KMS-11 (cell line): ENCODE measurements around the gene RAD51B.

Experiments used
- H2AFZ ChIP-seq: fragments of 200-600 bp; sonication (generic); 2 replicates; pipeline ENCODE4 v1.6.1; 2016; ENCODE audit warnings: antibody characterized with exemption, mixed run types, low read depth
- H3K27ac ChIP-seq: fragments of 200-600 bp; sonication (generic); 2 replicates; pipeline ENCODE4 v1.6.1; 2016; ENCODE audit warnings: mild to moderate bottlenecking, mixed run types
- H3K27me3 ChIP-seq: fragments of 200-600 bp; sonication (generic); 2 replicates; pipeline ENCODE4 v1.6.1; 2017; ENCODE audit warnings: mild to moderate bottlenecking, low read depth, mixed run types, moderate library complexity; ENCODE audit not compliant: insufficient read depth
- H3K36me3 ChIP-seq: fragments of 200-600 bp; sonication (generic); 2 replicates; pipeline ENCODE4 v1.6.1; 2017; ENCODE audit warnings: mild to moderate bottlenecking, mixed run types; ENCODE audit not compliant: insufficient read depth
- H3K4me1 ChIP-seq: fragments of 200-600 bp; sonication (generic); 2 replicates; pipeline ENCODE4 v1.6.1; 2016; ENCODE audit warnings: mild to moderate bottlenecking, low read depth, mixed run types; ENCODE audit not compliant: poor library complexity, severe bottlenecking
- H3K4me2 ChIP-seq: fragments of 200-600 bp; sonication (generic); 2 replicates; pipeline ENCODE4 v1.7.0; 2016; ENCODE audit warnings: mild to moderate bottlenecking, mixed run types
- H3K4me3 ChIP-seq: fragments of 200-600 bp; sonication (generic); IDR thresholded peaks from 2 replicates; pipeline ENCODE4 v1.6.1; 2017; ENCODE audit warnings: low read depth, low read length, mixed read lengths; ENCODE audit not compliant: insufficient read depth
- H3K79me2 ChIP-seq: fragments of 200-600 bp; sonication (generic); 2 replicates; pipeline ENCODE4 v1.6.1; 2016; ENCODE audit warnings: low read depth, mixed run types; ENCODE audit not compliant: insufficient read depth
- H3K9ac ChIP-seq: fragments of 200-600 bp; sonication (generic); 2 replicates; pipeline ENCODE4 v1.6.1; 2016; ENCODE audit warnings: mild to moderate bottlenecking, mixed run types
- H4K20me1 ChIP-seq: fragments of 200-600 bp; sonication (generic); 2 replicates; pipeline ENCODE4 v1.6.1; 2016; ENCODE audit warnings: mild to moderate bottlenecking, mixed run types; ENCODE audit not compliant: insufficient read depth
- TF ChIP-seq, protein P1 (sequence below): fragments of 200-600 bp; sonication (generic); conservative IDR thresholded peaks from 2 replicates; pipeline ENCODE4 v1.6.1; 2017; ENCODE audit warnings: low read depth, mild to moderate bottlenecking, antibody characterized with exemption, low read length, moderate library complexity, mixed read lengths

The RAD51B gene

GRCh38 chr14:68686205-68686465, 866.6 kb downstream of the RAD51B start:
- H3K27me3 ChIP-seq: no peaks in the 10 kb centered on the region
- TF ChIP-seq, protein P1, sequence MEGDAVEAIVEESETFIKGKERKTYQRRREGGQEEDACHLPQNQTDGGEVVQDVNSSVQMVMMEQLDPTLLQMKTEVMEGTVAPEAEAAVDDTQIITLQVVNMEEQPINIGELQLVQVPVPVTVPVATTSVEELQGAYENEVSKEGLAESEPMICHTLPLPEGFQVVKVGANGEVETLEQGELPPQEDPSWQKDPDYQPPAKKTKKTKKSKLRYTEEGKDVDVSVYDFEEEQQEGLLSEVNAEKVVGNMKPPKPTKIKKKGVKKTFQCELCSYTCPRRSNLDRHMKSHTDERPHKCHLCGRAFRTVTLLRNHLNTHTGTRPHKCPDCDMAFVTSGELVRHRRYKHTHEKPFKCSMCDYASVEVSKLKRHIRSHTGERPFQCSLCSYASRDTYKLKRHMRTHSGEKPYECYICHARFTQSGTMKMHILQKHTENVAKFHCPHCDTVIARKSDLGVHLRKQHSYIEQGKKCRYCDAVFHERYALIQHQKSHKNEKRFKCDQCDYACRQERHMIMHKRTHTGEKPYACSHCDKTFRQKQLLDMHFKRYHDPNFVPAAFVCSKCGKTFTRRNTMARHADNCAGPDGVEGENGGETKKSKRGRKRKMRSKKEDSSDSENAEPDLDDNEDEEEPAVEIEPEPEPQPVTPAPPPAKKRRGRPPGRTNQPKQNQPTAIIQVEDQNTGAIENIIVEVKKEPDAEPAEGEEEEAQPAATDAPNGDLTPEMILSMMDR: no peak
- peaks cover 14% of the 10 kb centered on the region for H3K4me1 ChIP-seq
- H3K4me3 ChIP-seq: no peak overlapping the region
- H2AFZ ChIP-seq: no peak overlapping the region
- no peaks in the 10 kb centered on the region for H3K36me3 ChIP-seq
- H4K20me1 ChIP-seq: no peaks in the 10 kb centered on the region
- H3K4me2 ChIP-seq: no peak overlapping the region
- no peaks in the 10 kb centered on the region for H3K79me2 ChIP-seq
- H3K9ac ChIP-seq: no peak overlapping the region
- peak overlapping the region; percentile 42 for H3K27ac ChIP-seq

- H3K4me2 ChIP-seq: no peak overlapping the region
- H3K36me3 ChIP-seq: no peaks in the 10 kb centered on the region
- H4K20me1 ChIP-seq: no peaks in the 10 kb centered on the region
- peaks cover 14% of the 10 kb centered on the region for H3K4me1 ChIP-seq
- no peaks in the 10 kb centered on the region for H3K79me2 ChIP-seq
- no peak overlapping the region for H3K27ac ChIP-seq
- no peak overlapping the region for H3K4me3 ChIP-seq
- TF ChIP-seq, protein P1: no peak
- H3K27me3 ChIP-seq: no peaks in the 10 kb centered on the region
- H2AFZ ChIP-seq: no peak overlapping the region
- no peak overlapping the region for H3K9ac ChIP-seq
These were observed 867.1 kb downstream of the RAD51B start for GRCh38 chr14:68686724-68687123.

DNA sequence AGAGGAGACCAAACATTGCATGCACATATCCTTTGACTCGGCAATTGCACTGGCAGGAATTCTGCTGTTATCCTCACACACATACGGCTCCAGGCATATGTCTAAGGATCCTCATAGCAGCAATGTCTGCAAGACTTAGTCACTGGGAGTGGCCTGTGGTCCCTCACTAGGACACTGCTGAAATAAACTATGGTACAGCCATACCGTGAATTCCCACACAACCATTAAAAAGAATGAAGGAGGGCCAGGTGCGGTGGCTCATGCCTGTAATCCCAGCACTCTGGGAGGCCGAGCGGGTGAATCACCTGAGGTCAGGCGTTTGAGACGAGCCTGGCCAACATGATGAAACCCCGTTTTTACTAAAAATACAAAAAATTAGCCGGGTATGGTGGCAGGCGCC, 868.2 kb downstream of the RAD51B start:
- Histone ChIP-seq H3K79me2 (no peaks in the 10 kb centered on the region), H3K9ac (no peak overlapping the region), H3K36me3 (no peaks in the 10 kb centered on the region), H3K4me3 (no peak overlapping the region), H4K20me1 (no peaks in the 10 kb centered on the region), H2AFZ (no peak overlapping the region), H3K4me2 (no peak overlapping the region), H3K27me3 (no peaks in the 10 kb centered on the region), H3K4me1 (peaks cover 14% of the 10 kb centered on the region), H3K27ac (no peak overlapping the region)
- TF ChIP-seq, protein P1: no peak

GRCh38 chr14:68688872-68689371, 869.3 kb downstream of the RAD51B start:
- Histone ChIP-seq H3K79me2 (no peaks in the 10 kb centered on the region), H2AFZ (no peak overlapping the region)

More at GRCh38 chr14:68688872-68689371, 869.3 kb downstream of the RAD51B start:
- H3K27ac ChIP-seq: no peak overlapping the region
- no peak overlapping the region for H3K4me3 ChIP-seq
- no peak overlapping the region for H3K4me2 ChIP-seq
- H3K4me1 ChIP-seq: peaks cover 14% of the 10 kb centered on the region
- H3K36me3 ChIP-seq: no peaks in the 10 kb centered on the region
- H3K27me3 ChIP-seq: no peaks in the 10 kb centered on the region
- no peak overlapping the region for H3K9ac ChIP-seq
- TF ChIP-seq, protein P1: no peak
- H4K20me1 ChIP-seq: no peaks in the 10 kb centered on the region
